MV-4-11 (cell line): Measurements from ENCODE around the gene BBS12.

Experiments
- DNase-seq: peaks from one replicate; lab custom pipeline; 2025; lab: John Stamatoyannopoulos, UW

Gene BBS12

DNA sequence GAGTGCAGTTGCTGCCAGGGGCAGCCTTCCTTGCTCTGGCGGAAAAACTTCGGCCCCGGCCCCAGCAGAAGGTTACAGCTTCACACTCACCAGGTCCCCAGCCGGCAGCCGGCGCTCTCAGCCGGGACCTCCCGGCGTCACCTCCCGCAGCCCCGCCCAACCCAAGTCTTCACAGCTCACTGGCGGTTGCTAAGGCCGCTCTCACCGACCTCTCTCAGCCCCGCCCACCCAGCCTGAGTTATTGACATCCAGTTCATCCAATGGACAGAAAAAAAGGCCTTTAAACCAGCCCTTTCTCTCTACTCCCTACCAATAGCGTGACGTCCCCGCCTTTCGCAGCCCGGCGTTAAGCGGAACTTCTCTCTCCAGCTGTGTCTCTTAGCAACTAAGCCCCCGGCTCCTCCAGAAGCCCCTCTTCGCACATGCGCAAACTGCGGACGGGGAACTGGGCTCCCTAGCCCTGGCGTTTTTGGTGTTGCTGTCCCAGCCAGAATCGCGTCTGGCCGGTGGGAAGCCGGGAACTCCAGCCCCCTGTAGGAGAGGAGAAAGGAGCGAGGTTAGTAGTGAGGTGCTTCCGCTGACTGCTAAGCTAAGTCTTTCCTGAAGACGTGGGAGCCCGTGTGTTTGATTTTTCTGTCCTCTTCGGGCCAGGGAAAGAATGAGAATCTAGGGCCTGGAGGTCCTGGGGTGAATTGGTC lies at the start of gene BBS12:
Gene BBS12 (plus strand): TSS at position 376 of the 698 bp plus-strand sequence. CDS start 9,189 bp downstream, outside the sequence.
- DNase-seq: peak; percentile 99

DNA sequence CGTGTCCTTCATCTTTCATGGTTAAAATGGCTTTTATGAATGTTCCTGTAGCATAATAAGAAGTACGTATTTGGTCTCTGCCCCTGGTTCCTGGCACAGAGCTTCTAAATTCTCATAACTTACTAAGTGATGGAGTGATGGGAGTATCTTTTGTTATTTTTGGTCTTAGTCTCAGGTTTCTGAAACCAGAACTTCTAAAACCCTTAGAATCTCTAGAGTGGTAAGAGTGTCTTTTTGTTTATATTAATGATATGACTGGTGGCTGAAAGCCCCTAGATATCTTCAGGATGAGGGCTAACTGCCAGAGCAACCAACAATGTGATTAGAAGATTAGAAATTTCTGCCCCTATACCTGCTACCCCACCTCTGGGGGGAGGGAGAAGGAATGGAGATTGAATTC lies 45.8 kb upstream of the BBS12 start:
- DNase-seq: no peak

DNA sequence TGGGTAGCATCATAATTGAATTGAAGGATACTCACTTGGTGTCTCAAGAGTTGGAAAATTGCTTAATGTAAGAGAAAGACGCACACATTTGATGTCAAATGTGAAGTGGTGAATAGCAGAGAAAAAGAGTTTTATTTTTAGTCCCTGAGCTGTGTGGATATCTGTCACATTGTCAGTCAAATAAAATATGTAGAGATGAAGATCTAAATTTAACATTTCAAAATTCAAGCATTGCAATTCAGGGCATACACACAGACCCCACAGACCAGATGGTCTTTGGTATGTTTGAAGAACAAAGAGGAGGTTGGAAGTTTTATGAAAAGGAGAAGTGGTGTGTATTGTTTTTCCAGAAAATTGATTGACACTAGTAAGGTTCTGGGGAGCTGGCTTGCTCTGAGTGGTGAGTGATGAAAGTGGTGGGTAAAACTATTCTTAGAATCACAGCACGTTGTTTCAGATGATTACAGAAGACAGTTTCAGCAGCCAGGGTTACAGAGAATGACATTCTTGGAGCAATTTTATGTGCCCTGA lies 44.9 kb upstream of the BBS12 start:
- DNase-seq: peak; percentile 97

DNA sequence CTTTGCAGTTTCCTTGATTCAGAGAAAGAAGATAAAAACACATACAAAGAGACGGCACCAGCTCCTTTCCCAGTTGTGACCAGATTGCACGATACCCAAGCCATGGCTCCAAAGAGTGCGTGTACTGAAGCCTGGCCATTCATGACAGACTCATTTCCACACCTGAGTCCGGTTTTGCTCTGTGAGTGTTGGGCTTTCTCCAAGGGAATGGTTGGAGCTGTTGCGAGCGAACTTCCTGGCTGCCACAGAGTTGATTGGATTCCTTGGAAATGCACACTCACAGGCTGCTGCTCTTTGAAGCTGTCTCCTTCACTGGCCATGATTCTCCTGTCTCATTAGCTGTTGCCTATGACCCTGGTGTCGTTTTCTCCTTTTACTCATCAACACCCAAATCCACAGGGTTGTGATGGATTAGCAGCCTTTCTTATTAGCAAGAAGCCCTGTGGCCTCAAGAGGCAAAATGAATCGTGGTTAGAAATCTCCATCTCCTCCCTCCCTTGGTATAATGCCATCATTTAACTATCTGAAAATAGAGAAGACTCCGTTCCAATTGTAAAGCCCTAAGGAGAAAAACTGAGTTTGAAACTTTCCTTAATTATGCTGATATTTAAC lies 43.9 kb upstream of the BBS12 start:
- DNase-seq: peak; percentile 4

DNA sequence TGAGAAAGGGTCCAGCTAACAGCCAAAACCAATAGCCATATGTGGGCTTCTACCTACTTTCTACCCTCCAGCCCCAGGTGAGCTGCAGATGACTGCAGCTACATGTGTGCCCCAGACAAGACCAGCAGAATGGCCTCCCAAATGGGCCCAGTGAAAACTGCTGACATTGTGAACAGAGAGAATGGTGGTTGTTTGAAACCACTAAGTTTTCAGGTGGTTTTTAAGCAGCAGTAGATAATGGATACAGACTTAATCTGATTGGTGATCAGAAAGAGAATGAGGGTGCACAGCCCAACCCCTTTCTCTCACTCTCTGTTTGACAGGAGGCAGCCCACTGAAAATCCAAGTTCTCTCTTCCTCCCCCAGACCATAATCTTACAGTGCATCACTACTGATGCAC lies 42.5 kb upstream of the BBS12 start:
- no peak for DNase-seq

DNA sequence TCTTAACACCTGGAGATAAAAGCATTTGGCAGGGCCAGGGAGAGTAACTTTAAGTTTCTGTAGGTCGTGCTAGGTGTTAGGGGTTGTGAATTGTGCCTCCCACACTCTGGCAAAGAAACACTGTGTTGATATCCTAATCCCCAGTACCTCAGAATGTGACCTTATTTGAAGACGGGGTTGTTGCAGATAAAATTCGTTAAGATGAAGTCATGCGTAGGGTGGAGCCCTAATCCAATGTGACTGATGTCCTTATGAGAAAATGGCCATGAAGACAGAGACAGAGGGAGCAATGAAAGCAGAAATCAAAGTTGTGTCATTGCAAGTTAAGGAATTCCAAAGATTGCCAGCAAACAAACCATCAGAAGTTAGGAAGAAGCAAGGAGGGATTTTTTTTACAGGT lies 40.5 kb upstream of the BBS12 start:
- DNase-seq: no peak

DNA sequence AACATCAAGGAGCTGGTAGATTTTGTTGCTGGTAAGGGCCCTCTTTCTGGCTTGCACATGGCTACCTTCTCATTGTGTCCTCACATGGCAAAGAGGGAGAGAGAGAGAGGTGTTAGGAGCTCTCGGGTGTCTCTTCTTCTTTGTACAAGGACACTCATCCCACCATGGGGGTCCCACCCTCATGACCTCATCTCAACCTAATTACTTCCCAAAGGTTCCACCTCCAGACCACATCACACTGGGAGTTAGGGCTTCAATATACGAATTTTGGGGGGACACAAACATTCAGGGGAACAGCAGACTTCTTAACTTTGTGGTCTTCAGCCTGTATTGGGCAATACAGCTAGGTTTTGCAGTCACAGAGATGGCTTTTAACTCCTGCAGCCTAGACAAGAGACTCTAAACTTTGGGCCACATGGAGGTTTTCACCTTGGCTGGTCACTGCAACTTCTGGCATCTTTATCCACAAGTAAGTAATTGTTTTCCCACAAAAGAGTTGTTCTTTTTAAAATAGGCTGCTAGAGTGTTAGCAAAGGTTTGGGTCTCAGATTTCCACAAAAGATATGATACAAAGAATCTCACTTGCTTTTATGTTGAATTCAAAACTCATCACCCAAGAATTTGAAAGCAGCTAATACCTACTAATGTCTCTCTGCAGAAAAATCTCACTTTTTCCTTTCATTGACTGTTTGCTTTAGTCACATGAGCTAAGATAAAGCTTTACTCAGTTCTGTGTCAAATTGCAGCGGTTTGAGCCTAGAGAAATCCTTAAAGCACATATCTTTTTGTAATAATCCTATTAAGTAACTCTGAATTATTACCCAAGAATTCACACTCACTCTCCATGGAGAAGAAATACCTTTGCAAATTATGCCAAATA lies 39.6 kb upstream of the BBS12 start:
- no peak for DNase-seq

DNA sequence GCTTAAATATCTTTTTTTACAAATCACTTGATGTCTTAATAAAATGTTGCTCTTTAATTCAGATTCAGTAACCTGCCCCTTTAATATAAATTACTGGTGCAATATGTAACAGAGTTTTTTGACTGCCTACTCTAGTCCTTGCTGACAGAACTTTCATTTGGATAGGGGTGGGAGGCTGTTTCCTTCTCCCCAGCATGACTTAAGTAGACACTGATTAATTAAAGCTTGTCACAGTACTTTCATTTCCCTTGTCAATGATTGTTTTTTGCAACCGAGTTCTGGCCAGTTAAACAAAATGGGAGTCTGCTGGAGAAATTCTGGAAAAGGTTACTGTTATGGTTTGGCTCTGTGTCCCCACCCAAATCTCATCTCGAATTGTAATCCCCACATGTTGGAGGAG lies 37.3 kb upstream of the BBS12 start:
- DNase-seq: peak; percentile 69

DNA sequence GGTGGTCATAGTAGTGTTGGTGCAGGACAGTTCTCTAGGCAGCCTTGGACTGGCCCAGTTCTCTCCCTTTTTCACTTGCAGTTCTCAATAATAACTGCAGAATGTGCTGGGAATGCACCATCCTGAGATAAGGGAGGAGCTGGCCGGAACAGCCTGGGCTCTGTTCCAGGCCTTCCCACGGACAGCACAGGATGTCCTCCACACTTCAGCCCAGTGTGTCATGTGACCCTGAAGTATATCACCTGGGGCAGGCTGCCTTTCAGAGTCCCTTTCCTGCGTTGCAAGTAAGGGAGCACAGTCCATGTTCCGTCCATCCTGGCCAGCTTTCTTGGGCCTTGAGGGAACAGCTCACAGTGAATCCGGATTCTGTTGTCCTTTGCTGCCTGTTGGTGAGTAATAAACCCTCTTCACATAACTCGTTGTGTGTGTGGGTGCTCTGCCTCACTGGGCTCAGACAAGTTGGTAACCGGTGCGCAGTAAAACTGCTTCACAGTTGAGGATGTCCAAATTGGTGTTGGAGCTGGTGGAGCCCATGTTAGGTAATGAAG lies 32.3 kb upstream of the BBS12 start:
- DNase-seq: no peak

DNA sequence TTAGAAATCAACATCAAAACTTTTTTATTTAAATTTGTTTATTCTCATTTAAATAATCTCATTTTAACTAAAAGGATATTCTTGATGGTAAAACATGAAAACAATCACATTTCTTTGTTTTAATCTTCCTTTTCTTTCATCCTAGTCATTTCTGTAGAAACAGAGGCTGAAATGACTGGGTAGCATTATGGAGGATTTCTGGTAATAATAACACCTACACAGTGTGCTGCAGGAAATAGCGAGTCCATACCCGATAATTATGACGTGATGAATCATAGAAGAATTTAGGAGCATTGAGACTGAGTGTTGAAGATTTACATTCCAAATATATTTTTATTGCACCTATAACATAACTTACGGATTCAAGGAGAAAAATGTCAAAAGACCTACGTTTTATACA lies 31.4 kb upstream of the BBS12 start:
- DNase-seq: no peak

DNA sequence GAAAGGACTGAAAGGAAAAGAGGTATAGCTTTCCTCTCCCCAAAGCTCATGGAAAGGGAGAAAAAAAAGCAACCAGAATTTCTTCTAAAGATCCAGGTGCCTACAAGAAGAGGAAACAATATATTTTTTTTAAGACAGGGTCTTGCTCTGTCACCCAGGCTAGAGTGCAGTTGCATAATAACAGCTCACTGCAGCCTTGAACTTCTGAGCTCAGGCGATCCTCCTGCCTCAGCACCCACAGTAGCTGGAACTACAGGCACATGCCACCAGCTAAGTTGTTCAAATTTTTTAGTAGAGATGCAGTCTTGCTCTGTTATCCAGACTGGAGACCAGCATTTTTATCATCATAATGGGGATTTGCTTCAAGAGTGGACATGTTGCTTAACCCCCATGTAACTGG lies 30.5 kb upstream of the BBS12 start:
- DNase-seq: peak; percentile 58

DNA sequence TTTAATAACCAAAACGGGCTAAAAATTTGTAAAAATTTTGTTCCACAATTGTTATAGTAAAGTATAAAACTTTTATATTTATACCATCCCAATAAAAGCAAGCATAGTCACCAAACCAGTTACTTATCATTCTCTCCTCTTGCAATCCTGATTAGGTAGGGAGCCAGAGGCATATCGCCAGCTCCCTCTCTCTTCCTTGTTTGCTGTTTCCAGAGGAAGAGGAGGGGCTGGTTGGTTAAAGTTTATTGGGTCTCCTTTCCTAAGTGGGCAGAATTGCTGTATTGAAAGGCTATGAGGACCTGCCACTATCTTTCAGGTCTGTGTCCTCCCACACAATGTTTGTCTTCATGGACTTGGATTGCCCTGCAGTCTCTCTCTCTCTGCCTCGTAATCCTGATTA lies 29.6 kb upstream of the BBS12 start:
- no peak for DNase-seq

DNA sequence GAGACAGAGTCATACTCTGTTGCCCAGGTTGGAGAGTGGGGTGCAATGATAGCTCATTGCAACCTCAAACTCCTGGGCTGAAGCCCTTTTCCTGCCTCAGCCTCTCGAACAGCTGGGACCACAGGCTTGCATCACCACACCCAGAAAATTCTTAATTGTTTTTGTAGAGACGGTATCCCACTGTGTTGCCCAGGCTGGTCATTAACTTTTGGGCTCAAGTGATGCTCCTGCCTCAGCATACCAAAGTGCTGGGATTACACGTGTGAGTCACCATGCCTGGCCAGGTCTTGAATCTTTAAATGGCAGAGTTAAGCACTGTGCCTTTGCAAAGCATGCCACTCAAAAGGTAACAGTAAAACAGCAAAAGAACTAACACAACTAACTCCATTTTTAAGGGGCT lies 28.6 kb upstream of the BBS12 start:
- DNase-seq: peak; percentile 39

DNA sequence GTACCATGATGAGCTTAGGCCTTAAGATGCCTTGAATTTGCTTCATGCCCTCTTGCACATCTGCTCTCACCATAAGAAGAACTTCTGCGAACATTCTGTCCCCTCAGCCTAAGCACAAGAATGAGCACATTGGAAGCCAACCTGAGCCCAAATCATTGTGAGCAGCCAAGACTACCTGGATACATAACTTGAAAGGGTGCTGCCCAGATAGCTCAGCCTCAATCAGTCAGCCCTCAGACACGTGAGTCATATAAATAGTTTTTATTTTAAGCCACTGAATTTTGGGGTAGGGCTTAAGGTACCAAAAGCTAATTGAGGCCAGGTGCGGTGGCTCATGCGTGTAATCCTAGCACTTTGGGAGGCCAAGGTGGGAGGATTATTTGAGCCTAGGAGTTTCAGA lies 27.5 kb upstream of the BBS12 start:
- DNase-seq: peak; percentile 54

DNA sequence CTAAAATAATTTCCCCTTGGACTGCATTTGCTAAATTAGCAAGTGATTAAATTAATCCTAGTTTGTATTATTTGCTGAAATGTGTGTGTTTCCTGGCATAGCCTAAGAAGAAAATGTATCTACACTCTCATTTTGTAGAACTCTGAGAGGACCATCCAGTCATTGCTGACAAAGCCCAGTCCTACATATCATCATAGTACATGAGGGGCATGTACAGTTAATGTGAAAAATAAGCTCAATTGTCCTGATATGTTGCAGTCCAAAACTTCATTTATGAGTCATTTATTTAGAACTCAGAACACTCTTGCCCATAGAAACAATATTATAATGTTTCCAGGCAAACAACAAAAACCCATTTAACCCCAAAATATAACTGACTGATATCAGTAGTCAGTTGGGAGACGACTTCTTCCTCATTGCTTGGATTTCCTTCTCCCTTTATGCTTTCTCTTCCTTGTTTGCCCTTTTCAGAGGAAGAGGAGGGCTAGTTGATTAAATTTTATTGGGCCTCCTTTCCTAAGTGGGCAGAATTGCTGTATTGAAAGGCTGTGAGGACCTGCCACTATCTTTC lies 26.9 kb upstream of the BBS12 start:
- DNase-seq: peak; percentile 79

DNA sequence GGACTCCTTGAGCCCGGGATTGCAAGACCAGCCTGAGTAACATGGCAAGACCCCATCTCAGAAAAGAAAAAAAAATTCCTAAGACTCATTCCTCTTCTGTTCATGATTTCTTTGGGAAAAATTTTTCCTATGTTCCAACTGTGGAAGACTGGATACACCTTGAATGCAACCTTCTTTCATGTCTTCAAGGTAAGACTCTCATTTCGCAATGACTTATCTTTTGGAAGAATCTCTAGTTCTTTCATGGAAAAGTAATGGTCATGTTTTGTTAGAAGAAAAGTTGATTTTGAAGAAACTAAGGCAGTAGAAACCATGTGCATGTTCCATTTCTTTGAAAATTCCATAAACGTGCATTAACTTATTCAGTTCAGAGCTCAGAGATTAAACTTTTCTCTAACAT lies 26.0 kb upstream of the BBS12 start:
- no peak for DNase-seq

DNA sequence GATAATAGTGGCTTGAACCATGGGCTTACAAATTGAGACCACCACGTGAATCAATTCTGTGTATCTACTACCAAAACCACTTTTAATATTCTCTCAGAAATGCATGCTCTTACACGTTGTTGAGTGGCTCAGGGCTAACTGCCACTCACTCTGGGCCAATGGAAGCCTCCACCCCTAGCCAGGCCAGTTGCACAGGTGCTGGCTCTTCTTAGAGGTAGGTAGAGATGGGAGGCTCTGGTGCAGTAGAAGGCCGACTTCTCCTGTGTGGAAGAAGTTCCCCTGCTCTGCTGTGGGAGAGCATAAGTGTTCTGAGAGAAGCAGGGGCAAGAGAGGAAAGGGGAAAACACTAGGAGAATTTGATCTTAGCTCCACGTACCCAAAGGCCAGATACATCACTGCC lies 25.0 kb upstream of the BBS12 start:
- DNase-seq: no peak

DNA sequence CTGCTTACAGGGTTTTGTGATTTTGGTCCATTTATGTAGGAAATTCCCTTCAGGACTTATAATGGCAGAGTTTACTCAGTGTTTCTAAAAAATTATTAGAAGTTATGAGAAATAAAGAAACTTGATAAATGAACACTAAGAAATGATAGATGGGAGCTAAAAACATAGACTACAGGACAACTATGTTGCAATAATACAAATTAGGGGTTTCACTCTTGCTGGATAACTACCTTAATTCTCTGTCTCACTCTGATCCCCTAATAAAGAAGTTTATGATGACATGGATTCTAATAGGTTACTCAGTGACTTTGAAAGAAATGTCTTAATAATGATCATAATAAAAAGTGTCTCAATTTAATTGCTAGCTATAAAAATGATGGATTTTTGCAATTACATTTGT lies 23.3 kb upstream of the BBS12 start:
- no peak for DNase-seq

DNA sequence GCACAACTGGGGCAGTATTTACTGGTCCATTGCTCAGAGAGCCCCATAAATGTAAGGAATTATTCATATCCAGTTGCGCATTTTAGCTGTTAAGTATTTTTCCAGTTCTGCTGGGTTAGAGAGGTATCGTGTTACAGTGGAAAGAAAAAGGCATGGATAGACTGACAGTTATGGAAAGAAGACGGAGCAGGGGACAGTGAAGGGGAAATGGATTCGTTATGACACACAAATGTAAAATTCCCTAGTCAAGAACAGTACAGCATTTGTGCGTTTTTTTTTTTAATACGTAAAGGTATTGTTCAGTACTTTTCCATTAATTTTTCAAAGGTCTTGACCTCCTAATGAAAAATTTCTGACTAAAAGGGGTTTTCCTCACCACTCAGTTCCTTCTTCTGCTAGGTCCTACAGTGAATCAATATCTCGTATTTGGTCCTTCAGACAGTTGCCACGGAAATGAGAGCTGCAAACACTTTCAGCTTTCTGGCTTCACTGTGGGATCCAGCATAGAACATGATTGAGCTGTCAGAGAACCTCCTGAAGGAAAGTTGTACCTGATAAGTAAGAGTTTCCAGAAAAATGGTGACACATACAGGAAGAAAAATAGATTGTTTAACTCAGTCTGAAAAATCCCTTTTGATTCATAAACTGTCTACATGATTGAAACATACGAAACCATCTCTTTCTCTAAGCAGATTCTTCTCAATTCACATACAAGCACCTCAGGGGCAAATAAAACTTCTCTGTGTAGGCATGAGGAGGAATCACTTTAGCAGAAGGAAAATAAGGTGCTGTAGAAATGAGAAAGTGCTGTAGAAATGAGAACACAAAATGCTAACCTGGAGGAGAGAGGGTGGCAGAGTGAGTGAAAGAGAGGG lies 21.8 kb upstream of the BBS12 start:
- peak; percentile 28 for DNase-seq

DNA sequence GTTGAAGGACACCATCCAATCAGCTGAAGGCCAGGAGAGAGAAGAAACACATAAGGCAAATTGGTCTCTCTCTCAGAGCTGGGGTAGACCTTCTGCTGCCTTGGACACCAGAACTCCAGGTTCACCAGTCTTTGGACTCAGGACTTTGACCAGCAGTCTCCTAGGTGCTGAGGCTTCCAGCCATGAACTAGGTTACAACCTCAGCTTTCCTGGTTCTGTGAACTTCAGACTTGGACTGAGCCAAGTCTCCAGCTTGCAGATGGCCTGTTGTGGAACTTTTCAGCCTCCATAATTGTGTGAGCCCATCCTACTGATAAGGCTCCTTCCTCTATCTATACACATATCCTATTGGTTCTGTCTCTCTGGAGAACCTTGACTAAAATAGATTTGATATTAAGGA lies 20.6 kb upstream of the BBS12 start:
- DNase-seq: no peak

DNA sequence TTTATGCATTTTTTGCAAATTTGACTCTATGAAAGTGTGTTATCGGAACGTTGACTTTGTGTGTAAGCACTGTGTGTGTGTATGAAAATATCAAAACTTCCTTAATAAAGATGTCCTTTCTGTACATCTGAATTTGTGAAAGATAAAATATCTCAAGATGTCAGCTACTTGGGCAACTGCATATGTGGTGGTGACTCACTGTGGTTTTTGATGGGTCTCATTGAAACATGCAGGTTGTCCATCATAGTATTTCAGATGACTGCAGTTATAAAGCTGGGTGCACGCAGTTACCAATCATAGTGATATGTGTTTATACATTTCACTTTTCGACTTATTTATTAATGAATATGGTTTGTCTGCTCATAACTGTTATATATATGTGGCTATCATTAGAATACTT lies 19.7 kb upstream of the BBS12 start:
- DNase-seq: peak; percentile 85
